Activated CD4-positive, CD25-positive, alpha-beta regulatory T cell treated with anti-CD3 and anti-CD28 coated beads, Interleukin-2, amount 50 U/mL, for 16 hours (primary cell): Measurements from ENCODE around the gene AKAP6.

Experiments used
- DNase-seq: peaks from one replicate; pipeline ENCODE4 v3.0.0-alpha.2; 2020; ENCODE audit warnings: low read depth, low spot score

The AKAP6 gene

DNA sequence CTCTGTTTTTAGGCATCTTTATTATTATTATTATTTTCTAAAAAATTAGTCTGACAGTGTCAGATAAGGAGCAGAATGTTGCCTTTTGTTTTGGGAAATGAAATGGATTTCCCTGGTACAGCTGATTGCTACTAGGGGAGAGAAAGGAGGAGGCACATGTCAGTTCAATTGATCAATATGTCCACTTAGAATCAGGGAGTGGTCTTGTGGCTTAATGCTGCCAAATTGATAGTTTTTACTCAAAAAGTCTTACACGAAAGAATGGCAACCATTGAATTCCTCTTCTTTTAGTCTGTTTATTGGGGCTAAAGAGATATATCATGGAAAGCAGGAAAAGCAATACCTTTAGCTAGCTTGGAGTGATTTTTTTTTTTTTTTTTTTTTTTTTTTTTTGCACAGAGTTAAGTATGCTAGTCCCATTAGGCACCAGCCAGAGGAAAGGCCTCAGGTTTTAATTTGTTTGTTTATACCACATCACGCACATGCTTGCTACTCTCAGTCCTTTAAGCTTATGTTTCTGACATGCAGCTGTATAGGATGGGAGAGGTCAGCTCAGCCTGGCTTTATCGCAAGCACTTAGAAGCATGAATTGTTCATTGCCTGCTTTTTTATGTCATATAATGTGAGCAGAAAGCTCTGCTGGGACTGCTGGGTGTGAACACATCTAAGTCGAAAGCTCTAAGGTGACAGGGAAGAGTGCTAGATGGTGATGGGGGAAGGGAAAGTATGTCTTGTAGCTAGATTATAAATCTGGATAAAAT lies 1.4 kb downstream of the AKAP6 start:
- DNase-seq = no peak

- DNase-seq = no peak
These were observed 2.1 kb downstream of the AKAP6 start for GRCh38 chr14:32331206-32331605.

DNA sequence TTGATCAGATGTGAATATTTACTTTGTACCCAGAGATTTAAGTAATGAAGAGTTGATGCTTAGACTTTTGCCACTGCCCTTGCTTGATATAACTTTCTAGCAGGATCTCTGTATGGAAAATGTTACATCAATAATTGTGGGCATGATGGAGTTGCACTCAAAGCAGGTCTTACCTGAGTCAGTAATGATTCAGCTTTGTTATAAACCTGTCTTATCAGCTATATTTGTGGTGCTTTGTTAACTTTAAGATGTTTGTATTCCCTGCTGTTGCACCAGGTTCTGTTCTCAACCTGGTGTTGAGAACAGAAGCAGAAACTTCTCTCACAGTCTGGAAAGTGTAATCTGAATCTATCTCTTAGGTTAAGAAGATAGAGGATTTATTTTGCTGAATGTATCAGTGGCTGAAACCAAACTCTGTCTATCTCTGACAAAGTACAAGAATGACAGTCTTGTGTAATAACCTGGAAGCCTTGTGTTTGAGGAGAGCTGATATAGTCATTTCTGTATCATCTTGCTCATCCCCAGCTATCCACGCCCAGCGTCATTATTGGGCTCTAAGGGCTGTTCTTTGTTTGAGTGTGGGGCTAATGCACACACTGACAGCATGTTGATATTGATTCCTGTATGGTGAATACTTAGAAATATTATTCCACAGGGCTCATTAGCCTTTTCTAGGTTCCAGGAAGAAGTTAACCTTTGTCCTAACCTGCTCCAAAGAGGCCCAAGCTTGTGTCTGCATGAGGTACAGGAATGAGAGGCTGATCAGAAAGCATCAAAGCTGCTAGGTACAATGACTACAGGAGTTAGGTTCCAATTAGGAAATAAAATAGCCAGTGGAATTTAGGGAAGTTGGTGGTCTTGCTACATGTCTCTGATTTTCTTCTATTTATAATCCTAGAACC lies 3.6 kb downstream of the AKAP6 start:
- no peak for DNase-seq

- no peak for DNase-seq
These were observed 7.6 kb downstream of the AKAP6 start for GRCh38 chr14:32336702-32337101.

GRCh38 chr14:32337759-32338158 lies 8.7 kb downstream of the AKAP6 start:
- DNase-seq = no peak

- no peak for DNase-seq
These were observed 10.1 kb downstream of the AKAP6 start for GRCh38 chr14:32339188-32339587.

- DNase-seq = no peak
These were observed 13.1 kb downstream of the AKAP6 start for GRCh38 chr14:32341947-32342846.

- no peak for DNase-seq
These were observed 13.7 kb downstream of the AKAP6 start for GRCh38 chr14:32342847-32343194.

DNA sequence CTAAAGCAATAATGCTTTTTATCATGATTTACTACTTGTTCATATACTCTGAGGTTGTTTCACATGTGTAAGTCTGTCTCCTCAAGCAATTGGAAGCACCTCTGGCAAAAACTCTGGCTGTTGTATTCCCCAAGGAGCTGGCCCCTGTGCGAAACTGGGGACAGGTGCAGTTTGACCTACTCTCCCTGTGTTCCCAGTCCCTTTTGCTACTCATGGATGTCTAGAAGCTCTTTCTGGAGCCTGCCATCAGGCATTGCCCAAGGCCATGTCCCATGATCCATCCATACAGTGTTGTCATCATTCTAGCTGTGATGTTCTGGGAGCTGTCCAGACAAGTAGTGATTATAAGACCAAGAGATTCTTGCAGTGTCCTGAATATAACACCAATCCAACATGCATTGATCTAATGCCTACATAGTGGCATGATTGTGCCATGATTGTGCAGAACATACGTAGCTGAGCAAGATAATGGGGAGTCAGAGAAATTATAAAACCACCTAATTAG lies 14.9 kb downstream of the AKAP6 start:
- DNase-seq = no peak

GRCh38 chr14:32345311-32345791 lies 16.3 kb downstream of the AKAP6 start:
- DNase-seq = no peak

- DNase-seq = no peak
These were observed 20.2 kb downstream of the AKAP6 start for GRCh38 chr14:32349322-32349721.

- DNase-seq = no peak
These were observed 20.9 kb downstream of the AKAP6 start for GRCh38 chr14:32350020-32350419.

DNA sequence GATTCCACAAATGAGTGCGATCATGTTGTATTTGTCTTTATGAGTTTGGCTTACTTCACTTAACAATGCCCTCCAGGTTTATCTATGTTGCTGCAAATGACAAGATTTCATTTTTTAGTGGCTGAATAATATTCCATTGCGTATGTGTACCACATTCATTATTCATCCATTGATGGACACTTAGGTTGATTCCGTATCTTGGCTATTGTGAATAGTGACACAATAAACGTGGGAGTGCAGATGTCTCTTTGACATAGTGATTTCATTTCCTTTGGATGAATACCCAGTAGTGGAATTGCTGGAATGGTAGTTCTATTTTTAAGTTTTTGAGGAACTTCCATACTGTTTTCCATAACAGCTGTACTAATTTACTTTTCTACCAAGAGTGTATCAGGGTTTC lies 23.5 kb downstream of the AKAP6 start:
- no peak for DNase-seq

GRCh38 chr14:32354716-32355115 lies 25.6 kb downstream of the AKAP6 start:
- DNase-seq = no peak

DNA sequence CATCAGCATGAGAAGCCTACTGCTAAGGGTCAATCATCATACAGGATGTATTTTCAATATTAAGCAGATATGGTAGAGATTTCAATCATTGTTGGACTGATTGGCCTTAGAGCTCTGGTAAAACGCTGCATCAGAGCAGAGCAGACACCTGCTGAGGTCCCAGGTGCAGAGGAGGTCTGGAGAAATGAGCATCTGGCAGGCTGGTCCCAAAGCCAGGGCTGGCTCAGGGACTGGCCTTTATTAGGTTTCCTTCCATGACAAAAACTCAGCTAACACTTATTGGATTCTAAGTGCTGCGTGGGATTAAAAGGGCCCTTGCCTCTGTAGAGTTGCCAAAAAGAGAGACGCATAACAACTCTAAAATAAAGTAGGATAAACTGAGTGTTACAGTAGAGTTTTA lies 29.7 kb downstream of the AKAP6 start:
- DNase-seq = no peak

DNA sequence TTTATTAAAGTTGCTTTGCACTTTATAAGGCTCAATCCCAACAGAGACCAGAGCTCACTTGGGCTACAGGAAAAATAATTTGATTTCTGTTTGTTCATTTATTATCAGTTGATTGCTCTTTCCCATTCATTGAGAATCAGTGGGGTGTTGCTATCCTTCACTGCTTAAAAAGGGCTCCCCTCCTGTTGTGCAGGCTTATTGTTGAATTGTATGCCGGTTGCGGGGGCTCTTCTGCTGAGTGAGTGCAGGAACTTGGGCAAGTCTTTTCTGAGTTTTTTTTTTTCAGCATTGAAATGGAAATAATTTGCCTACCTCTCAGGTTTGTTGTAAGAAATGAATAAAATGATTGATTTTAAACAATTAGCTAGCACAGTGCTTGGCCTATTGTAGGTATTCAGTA lies 32.6 kb downstream of the AKAP6 start:
- DNase-seq = no peak

DNA sequence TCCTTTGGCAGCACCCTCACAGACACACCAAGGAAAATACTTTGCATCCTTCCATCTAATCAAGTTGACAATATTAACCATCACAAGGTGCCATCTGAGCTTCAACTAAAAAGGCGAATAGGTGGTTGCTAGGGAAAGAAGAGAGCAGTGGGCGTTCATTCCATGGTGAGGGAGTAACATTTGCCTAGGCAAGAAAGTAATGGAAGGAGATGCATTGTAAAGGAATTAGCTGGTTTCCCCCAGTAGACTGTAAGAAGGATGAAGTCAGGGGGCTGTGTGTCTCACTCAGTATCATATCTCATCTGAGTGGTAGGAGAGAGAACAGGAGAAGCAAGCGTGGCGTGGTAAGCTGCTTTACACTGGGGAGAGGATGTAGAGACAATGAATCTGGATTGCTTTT lies 34.7 kb downstream of the AKAP6 start:
- DNase-seq = no peak

GRCh38 chr14:32364941-32365340 lies 35.8 kb downstream of the AKAP6 start:
- DNase-seq = no peak

DNA sequence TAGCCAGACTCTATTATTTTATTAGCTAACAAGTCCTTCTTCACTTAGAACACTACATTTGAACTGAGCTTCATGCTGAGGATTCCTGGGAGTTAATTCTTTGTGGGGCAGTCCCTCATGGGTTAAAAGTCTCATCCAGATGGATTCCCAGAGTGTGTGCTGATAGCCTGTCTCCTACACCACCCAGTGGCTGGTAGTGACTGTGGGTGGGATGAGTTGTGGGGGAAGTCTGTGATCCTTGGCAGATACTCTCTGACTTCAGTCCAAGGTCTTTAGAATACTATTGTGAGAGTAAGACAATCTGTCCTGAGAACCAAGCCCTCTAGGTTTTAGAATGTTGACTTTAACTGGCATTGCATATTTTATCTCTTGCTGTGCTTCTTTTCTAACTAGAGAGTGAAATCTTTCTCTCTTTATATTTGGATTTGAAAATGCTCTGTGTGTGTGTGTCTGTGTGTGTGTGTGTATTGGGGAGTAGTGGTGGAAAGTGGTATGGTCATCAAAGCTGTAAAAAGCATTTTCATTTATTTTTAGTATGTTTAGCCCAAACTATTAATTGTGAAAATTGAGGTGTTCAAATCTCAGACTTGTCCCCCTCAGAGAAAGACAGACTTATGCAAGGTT lies 37.3 kb downstream of the AKAP6 start:
- no peak for DNase-seq

- DNase-seq = no peak
These were observed 37.9 kb downstream of the AKAP6 start for GRCh38 chr14:32366986-32367385.

GRCh38 chr14:32367516-32367915 lies 38.4 kb downstream of the AKAP6 start:
- no peak for DNase-seq
